ENCODE data around the gene PKN1.
"Not testable (repeated sequence)": the region's sequence is repeated elsewhere in the genome, so short reads cannot be mapped to it uniquely, and the experiment has no call there.

The PKN1 gene

GRCh38 chr19:14433554-14434501 lies 722 bp downstream of the PKN1 start:
- DNase-seq, result peak in 1 of 2 experiments; percentile 12

GRCh38 chr19:14434543-14435319 lies 1.6 kb downstream of the PKN1 start:
- DNase-seq, result no peak

- DNase-seq, result no peak
Observed at GRCh38 chr19:14435320-14436050, 2.4 kb downstream of the PKN1 start.

GRCh38 chr19:14437578-14438140 lies 4.6 kb downstream of the PKN1 start:
- DNase-seq, result no peak

DNA sequence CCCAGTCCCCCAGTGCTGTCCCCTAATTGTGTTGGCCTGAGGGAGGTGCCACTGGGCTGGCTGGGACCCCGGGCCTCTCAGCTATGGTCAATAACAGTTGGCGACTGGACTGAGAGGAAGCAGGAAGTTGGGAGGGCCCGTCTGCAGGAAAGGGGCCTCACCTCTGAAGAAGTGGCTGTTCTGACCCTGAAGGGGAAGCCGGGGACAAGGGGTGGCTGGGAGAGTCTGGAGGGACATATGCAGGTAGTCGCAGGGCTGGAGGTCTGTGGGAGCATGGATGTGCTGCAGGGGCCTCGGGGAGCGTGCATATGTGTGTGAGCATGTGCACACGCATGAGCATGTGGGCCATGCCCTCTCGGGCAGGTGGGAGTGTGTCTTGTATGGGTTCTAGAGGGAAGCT lies 5.9 kb downstream of the PKN1 start:
- DNase-seq, result no peak

GRCh38 chr19:14440049-14440448 lies 6.9 kb downstream of the PKN1 start:
- no peak for DNase-seq

DNA sequence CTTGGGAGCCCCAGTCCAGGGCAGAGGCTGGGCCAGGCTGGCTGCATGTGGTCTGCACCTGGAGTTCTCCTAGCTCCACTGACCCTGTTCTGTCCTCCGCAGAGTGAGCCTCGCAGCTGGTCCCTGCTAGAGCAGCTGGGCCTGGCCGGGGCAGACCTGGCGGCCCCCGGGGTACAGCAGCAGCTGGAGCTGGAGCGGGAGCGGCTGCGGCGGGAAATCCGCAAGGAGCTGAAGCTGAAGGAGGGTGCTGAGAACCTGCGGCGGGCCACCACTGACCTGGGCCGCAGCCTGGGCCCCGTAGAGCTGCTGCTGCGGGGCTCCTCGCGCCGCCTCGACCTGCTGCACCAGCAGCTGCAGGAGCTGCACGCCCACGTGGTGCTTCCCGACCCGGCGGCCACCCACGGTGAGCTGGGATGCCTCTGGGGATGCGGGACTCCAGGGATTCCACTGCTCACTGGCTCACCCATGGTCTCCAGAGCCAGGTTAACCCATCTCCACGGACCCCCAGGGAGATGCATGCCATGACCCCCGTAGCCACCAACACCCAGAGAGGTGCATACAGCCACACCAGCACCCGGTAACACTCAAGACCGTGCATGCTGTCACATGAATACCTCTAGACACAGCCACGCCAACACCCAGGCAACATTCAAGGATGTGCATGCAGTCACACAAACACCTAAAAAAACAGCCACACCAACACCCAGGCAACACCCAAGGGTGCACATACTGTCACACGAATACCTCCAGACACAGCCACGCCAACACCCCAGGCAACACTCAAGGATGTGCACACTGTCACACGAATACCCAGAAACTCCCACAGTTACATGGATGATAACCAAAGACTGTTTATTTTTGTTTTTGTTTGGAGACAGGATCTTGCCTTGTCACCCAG lies 8.2 kb downstream of the PKN1 start:
- DNase-seq, result no peak

DNA sequence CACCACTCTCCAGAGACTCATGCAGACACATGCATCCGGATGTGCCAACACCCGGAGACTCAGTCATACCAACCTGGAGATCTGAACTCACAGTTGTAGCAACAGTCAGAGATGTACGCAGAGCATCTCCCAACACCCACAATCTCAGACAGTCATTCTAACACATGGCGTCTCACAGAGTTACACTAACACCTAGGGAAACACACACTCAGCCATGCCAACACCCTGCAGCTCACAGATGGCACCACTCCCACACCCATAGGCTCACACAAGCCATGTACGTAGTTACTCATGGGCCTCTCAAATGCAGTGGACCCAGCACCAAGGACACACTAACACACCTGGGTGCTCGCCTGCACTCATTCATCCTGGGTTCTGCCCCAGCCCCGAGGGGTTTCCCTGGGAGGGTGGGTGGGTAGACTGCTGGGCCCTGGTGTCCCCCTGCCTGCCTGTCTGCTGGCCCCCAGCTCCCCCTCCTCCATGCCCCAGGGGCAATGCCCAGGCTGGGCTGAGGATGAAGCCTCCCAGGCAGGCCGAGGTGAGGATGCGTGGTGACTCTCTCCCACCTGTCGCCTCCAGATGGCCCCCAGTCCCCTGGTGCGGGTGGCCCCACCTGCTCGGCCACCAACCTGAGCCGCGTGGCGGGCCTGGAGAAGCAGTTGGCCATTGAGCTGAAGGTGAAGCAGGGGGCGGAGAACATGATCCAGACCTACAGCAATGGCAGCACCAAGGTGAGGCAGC lies 10.0 kb downstream of the PKN1 start:
- no peak for DNase-seq

DNA sequence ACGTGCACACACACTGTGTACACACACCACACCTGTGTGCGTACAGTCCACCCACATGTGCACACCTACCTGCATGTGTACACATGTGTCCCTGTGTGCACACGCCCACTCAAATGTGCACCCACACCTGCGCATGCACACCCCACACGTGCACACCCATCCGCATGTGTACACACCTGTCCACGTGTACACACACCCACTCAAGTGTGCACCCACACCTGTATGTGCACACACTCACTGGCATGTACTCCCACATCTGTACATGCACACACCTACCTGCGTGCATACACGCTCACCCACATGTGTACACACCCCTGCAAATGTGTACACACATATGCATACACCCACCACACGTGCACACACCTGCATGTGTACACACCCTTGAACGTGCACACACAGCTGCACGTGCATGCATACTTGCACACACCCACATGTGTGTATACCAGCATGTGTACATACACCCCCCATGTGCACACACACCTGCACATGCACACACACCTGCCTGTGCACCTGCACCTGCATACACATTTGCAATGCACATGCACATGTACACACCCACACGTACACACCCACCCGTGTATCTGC lies 10.6 kb downstream of the PKN1 start:
- DNase-seq, result no peak

DNA sequence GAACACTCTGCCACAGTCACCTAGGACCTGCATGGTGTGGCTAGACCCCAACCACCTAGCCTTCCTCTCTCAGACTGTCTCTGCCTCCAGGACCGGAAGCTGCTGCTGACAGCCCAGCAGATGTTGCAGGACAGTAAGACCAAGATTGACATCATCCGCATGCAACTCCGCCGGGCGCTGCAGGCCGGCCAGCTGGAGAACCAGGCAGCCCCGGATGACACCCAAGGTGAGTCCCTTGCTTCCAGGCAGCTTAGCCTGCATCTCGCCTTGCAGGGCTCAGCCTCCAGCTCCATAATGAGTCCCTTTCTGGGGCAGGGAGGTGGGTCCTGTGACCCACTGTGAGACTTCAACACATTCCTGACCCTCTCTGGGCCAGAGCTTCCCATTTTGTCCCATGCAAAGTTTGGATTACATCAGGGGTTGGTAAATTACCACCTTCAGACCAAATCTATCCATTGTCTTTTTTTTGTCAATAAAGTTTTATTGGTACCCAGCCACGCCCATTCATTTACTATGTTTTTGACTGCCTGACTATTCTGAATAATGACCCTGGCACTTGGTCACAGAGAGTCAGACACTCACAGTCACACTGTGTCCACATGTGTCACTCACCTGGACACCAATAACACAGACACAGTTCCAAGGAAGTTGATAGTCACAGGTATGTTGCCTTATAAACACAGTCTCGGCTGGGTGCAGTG lies 13.4 kb downstream of the PKN1 start:
- DNase-seq, result no peak

- no peak for DNase-seq
Observed at GRCh38 chr19:14449321-14449720, 16.2 kb downstream of the PKN1 start.

DNA sequence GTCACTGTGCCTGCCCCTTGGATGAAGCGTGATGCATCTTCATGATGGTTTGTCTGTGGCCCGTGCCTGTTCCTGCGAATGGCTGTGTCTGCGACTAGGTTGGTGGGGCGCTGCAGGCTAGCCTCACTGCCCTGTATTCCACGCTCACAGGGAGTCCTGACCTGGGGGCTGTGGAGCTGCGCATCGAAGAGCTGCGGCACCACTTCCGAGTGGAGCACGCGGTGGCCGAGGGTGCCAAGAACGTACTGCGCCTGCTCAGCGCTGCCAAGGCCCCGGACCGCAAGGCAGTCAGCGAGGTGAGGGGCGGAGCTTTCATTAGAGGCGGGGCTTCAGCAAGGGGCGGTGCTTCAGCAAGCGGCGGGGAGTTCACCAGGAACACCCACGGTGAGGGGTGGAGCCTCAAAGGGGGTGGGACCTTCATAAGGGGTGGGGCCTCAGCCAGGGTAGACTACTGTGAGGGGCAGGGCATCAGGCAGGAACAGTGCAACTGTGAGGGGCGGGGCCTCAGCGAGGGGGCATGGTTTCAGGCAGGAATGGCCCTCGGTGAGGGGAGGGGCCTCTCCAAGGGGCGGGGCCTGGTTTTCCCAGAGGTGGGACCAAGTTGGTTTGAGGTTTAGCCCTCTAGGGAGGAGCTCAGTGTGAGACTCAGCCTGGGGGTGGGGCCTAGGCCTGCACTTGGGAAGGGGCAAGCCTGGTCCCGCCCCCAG lies 17.2 kb downstream of the PKN1 start:
- DNase-seq, result peak; percentile 35 to 58

GRCh38 chr19:14450876-14451275 lies 17.8 kb downstream of the PKN1 start:
- no peak for DNase-seq

- DNase-seq, result not testable (repeated sequence)
Observed at GRCh38 chr19:14452303-14452702, 19.2 kb downstream of the PKN1 start.

GRCh38 chr19:14459703-14460102 lies 26.6 kb downstream of the PKN1 start:
- no peak for DNase-seq

DNA sequence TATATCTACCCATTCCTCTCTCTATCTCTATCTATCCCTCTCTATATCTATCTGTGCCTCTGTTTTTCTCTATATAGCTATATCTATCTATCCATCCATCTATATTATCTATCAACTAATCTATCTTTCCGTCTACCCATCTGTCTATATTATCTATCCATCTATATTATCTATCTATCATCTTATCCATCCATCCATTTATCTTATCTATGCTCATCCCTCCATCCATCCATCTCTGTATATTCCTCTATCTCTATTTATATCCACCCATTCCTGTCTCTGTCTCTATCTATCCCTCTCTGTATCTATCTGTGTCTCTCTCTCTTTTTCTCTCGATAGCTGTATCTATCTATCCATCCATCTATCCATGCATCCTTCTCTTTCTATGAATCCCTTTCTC lies 27.8 kb downstream of the PKN1 start:
- DNase-seq, result no peak

DNA sequence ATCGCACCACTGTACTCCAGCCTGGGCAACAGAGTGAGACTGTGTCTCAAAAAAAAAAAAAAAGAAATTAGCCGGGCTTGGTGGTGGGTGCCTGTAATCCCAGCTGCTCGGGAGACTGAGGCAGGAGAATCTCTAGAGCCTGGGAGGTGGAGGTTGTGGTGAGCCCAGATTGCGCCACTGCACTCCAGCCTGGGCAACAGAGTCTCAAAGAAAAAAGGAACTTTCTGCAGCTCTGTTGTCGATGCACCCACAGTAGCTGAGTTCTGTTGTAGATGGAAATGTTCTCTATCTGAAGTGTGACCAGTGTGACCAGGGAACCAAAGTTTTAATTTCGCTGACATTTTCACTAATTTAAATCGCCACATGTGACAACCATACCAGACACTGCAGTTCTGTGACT lies 29.3 kb downstream of the PKN1 start:
- not testable (repeated sequence) for DNase-seq

GRCh38 chr19:14463747-14464146 lies 30.6 kb downstream of the PKN1 start:
- DNase-seq, result no peak

GRCh38 chr19:14467391-14467790 lies 34.3 kb downstream of the PKN1 start:
- no peak for DNase-seq

Measured in SHP77 (cell line).